Sigmoid colon (tissue), 7 donors: ENCODE data around the gene SYTL5. TPM values are rescaled to one million over a fixed set of nuclear protein-coding genes. Genes with fewer than 3 reads are reported as not detected.

Source experiments
- DNase-seq: peaks from one replicate; pipeline ENCODE4 v3.0.0-alpha.2; 2019
- H3K27ac ChIP-seq, 4 donors: fragments of 200-600 bp; sonication (generic); one replicate each; pipeline ENCODE4 v1.5.1; 2016 to 2019; ENCODE audit warnings: mild to moderate bottlenecking in 1 of 4
- H3K27me3 ChIP-seq, 3 donors: fragments of 200-600 bp; sonication (generic); one replicate each; pipeline ENCODE4 v1.5.1; 2019; ENCODE audit warnings: mild to moderate bottlenecking in 1 of 3
- H3K36me3 ChIP-seq, 4 donors: fragments of 200-600 bp; sonication (generic); one replicate each; pipeline ENCODE4 v1.5.1; 2016 to 2019
- H3K4me1 ChIP-seq, 4 donors: fragments of 200-600 bp; sonication (generic); one replicate each; pipeline ENCODE4 v1.5.1; 2017 to 2019
- H3K4me3 ChIP-seq, 4 donors: fragments of 200-600 bp; sonication (generic); one replicate each; pipeline ENCODE4 v1.5.1; 2017 to 2019; ENCODE audit warnings: mild to moderate bottlenecking in 2 of 4, moderate library complexity in 1 of 4
- H3K9me3 ChIP-seq, 4 donors: fragments of 200-600 bp in 3 of 4; sonication (generic) in 3 of 4; one replicate each; pipeline versions ENCODE4 v1.5.1 to v1.6.1; 2013 to 2019
- CTCF ChIP-seq, 4 experiments: fragments of 450-650 bp in 3 of 4; fragments of 200-600 bp in 1 of 4; IDR thresholded peaks; one replicate each; pipeline ENCODE4 v1.5.1; 2016 to 2019; ENCODE audit warnings: antibody characterized with exemption in 4 of 4, mild to moderate bottlenecking in 3 of 4, moderate library complexity in 2 of 4
- EP300 ChIP-seq, 4 donors: sonication (generic); formaldehyde crosslinking; IDR thresholded peaks; one replicate each; pipeline ENCODE4 v1.6.1; 2017; ENCODE audit warnings: antibody characterized with exemption in 4 of 4
- POLR2A ChIP-seq, 2 donors: fragments of 450-650 bp; IDR thresholded peaks; one replicate each; pipeline ENCODE4 v1.6.1; 2016; ENCODE audit warnings: antibody characterized with exemption in 2 of 2, mild to moderate bottlenecking in 2 of 2, moderate library complexity in 2 of 2
- POLR2AphosphoS5 ChIP-seq, 4 donors: sonication (generic); formaldehyde crosslinking; IDR thresholded peaks; one replicate each; pipeline ENCODE4 v1.6.1; 2017; ENCODE audit warnings: antibody characterized with exemption in 4 of 4
- WGBS, 2 donors: extraction: QIAGEN DNeasy Blood & Tissue Kit; methylation state at CpG; one replicate each; pipeline ENCODE4 v1.1.7; 2013; 5-methylcytosine and 5-hydroxymethylcytosine counted together
- intact Hi-C: fragments of 100-400 bp; cut with DNase I; formaldehyde crosslinking; loops from one replicate; pipeline ENCODE4 v1.15.1; 2023
- polyA plus RNA-seq, 3 donors: library from polyadenylated mRNA; stranded (reverse); fragments of 200-250 nt; gene quantifications; one replicate each; pipeline ENCODE4 v1.2.3, GENCODE V29; 2013
- total RNA-seq, 4 donors: library from RNA; depleted of rRNA; stranded (reverse); fragments of >200 nt; gene quantifications; one replicate each; pipeline ENCODE4 v1.1.0, GENCODE V29; 2016
- donor health status: healthy with polysubstance abuse.
- donor health status: Bipolar disorder and iron deficiency.
- donor health status: healthy.

The SYTL5 gene
- total and polyA plus RNA-seq, 7 donors = under 0.01 to 21.0 (median 1.9) TPM; not detected in 1

GRCh38 chrX:38069273-38069672, 62.9 kb downstream of the SYTL5 start:
- DNase-seq = no peak
- H3K27ac ChIP-seq = no peak overlapping the region
- no peak overlapping the region for H3K4me3 ChIP-seq
- TF ChIP-seq POLR2A (IDR thresholded peaks at IDR 0.05) = no peak
- TF ChIP-seq CTCF (IDR thresholded peaks at IDR 0.05) = no peak
- no peak for TF ChIP-seq EP300 (IDR thresholded peaks at IDR 0.05)
- TF ChIP-seq POLR2AphosphoS5 (IDR thresholded peaks at IDR 0.05) = no peak
- H3K4me1 ChIP-seq = no peaks in the 10 kb centered on the region
- H3K36me3 ChIP-seq = no peaks in the 10 kb centered on the region
- no peaks in the 10 kb centered on the region for H3K27me3 ChIP-seq
- no peaks in the 10 kb centered on the region for H3K9me3 ChIP-seq
- intact Hi-C loops = no loop called here
- 67 to 82% methylated on average over 3 of the region's 3 CpGs for WGBS, 2 donors

GRCh38 chrX:38069991-38070390, 63.6 kb downstream of the SYTL5 start:
- no peaks in the 10 kb centered on the region for H3K36me3 ChIP-seq
- no peak for DNase-seq
- H3K9me3 ChIP-seq = no peaks in the 10 kb centered on the region
- 90% methylated on average over 1 of the region's 1 CpG for WGBS, 2 donors
- no peaks in the 10 kb centered on the region for H3K4me1 ChIP-seq
- H3K27me3 ChIP-seq = no peaks in the 10 kb centered on the region
- TF ChIP-seq CTCF (IDR thresholded peaks at IDR 0.05) = no peak
- H3K4me3 ChIP-seq = no peak overlapping the region
- no peak overlapping the region for H3K27ac ChIP-seq
- intact Hi-C loops = no loop called here

GRCh38 chrX:38079463-38079862, 73.1 kb downstream of the SYTL5 start:
- H3K4me1 ChIP-seq = no peaks in the 10 kb centered on the region
- H3K27me3 ChIP-seq = no peaks in the 10 kb centered on the region
- TF ChIP-seq POLR2AphosphoS5 (IDR thresholded peaks at IDR 0.05) (no peak), EP300 (IDR thresholded peaks at IDR 0.05) (no peak)
- no peaks in the 10 kb centered on the region for H3K9me3 ChIP-seq
- intact Hi-C loops = no loop called here
- H3K4me3 ChIP-seq = no peak overlapping the region
- H3K27ac ChIP-seq = no peak overlapping the region
- DNase-seq = no peak
- H3K36me3 ChIP-seq = no peaks in the 10 kb centered on the region

GRCh38 chrX:38080808-38081207, 74.5 kb downstream of the SYTL5 start:
- no peaks in the 10 kb centered on the region for H3K9me3 ChIP-seq
- no peak for DNase-seq
- TF ChIP-seq CTCF (IDR thresholded peaks at IDR 0.05) (no peak), EP300 (IDR thresholded peaks at IDR 0.05) (no peak), POLR2AphosphoS5 (IDR thresholded peaks at IDR 0.05) (no peak)
- WGBS, 2 donors = 78 to 85% methylated on average over 3 of the region's 3 CpGs
- intact Hi-C loops = no loop called here
- H3K4me1 ChIP-seq = no peaks in the 10 kb centered on the region
- no peak overlapping the region for H3K4me3 ChIP-seq
- no peaks in the 10 kb centered on the region for H3K36me3 ChIP-seq
- H3K27me3 ChIP-seq = no peaks in the 10 kb centered on the region
- H3K27ac ChIP-seq = no peak overlapping the region

GRCh38 chrX:38081909-38082308, 75.6 kb downstream of the SYTL5 start:
- TF ChIP-seq EP300 (IDR thresholded peaks at IDR 0.05) = no peak
- no peak for TF ChIP-seq POLR2A (IDR thresholded peaks at IDR 0.05)
- no peak for TF ChIP-seq CTCF (IDR thresholded peaks at IDR 0.05)
- no peak for TF ChIP-seq POLR2AphosphoS5 (IDR thresholded peaks at IDR 0.05)
- no peaks in the 10 kb centered on the region for H3K9me3 ChIP-seq
- H3K27me3 ChIP-seq = no peaks in the 10 kb centered on the region
- H3K4me3 ChIP-seq = no peak overlapping the region
- no peak for DNase-seq
- no peaks in the 10 kb centered on the region for H3K4me1 ChIP-seq
- WGBS, 2 donors = 5 to 59% methylated on average over 1 of the region's 1 CpG
- no peaks in the 10 kb centered on the region for H3K36me3 ChIP-seq
- H3K27ac ChIP-seq = no peak overlapping the region
- intact Hi-C loops = no loop called here
